OCI-LY7 (cell line): ENCODE results near the gene FNDC1. TPM values are rescaled to one million over a fixed set of nuclear protein-coding genes. Genes with fewer than 3 reads are reported as not detected.

Source experiments
- BruUV-seq: library from RNA; stranded (reverse); fragments of 400-500 nt; replicated peaks from 2 replicates; lab custom pipeline; 2021; lab: Mats Ljungman, UMichigan
- CTCF ChIA-PET: fragments of 300-600 bp; sonication (Branson Sonifier 250); formaldehyde crosslinking; loops from one replicate; lab custom pipeline; 2022; ENCODE audit warnings: antibody characterized with exemption; ENCODE audit not compliant: unreplicated experiment; lab: Charles Lee
- POLR2A ChIA-PET: fragments of 300-600 bp; sonication (Branson Sonifier 250); formaldehyde crosslinking; loops from one replicate; lab custom pipeline; 2022; ENCODE audit warnings: antibody characterized with exemption; lab: Charles Lee
- DNase-seq: peaks from one replicate; pipeline ENCODE4 v3.0.0-alpha.2; 2015; ENCODE audit warnings: low spot score
- H2AFZ ChIP-seq: fragments of 200-600 bp; sonication (generic), shearing (Covaris generic); 2 replicates; pipeline ENCODE4 v1.6.1; 2014; ENCODE audit warnings: mild to moderate bottlenecking, antibody characterized with exemption, low read length, moderate library complexity
- H3K27ac ChIP-seq: fragments of 200-600 bp; sonication (generic); 2 replicates; pipeline ENCODE4 v1.5.1; 2014; ENCODE audit warnings: mixed run types, low read depth, mild to moderate bottlenecking, moderate library complexity, low read length, inconsistent platforms; ENCODE audit not compliant: poor library complexity, severe bottlenecking
- H3K36me3 ChIP-seq: fragments of 200-600 bp; sonication (generic); 2 replicates; pipeline ENCODE4 v1.6.1; 2014; ENCODE audit warnings: mild to moderate bottlenecking, antibody characterized with exemption, low read length, moderate library complexity, mixed read lengths; ENCODE audit not compliant: insufficient read depth
- H3K4me1 ChIP-seq: fragments of 200-600 bp; sonication (generic); 2 replicates; pipeline ENCODE4 v1.5.1; 2014; ENCODE audit warnings: mild to moderate bottlenecking, low read length; ENCODE audit not compliant: insufficient read depth, poor library complexity, severe bottlenecking
- H3K4me2 ChIP-seq: fragments of 200-600 bp; sonication (generic); 2 replicates; pipeline ENCODE4 v1.6.1; 2014; ENCODE audit warnings: mild to moderate bottlenecking, low read length
- H3K4me3 ChIP-seq: fragments of 200-600 bp; sonication (generic); 2 replicates; pipeline ENCODE4 v1.5.1; 2014; ENCODE audit warnings: mild to moderate bottlenecking, low read depth, low read length; ENCODE audit not compliant: poor library complexity, severe bottlenecking
- H3K79me2 ChIP-seq: fragments of 200-600 bp; sonication (generic); 2 replicates; pipeline ENCODE4 v1.6.1; 2016; ENCODE audit warnings: low read depth, mild to moderate bottlenecking, low read length, moderate library complexity, mixed read lengths; ENCODE audit not compliant: insufficient read depth
- H3K9me2 ChIP-seq: fragments of 200-600 bp; sonication (generic); 2 replicates; pipeline ENCODE4 v1.6.1; 2016; ENCODE audit warnings: mild to moderate bottlenecking, low read length, mixed read lengths; ENCODE audit not compliant: insufficient read depth
- H3K9me3 ChIP-seq: fragments of 200-600 bp; sonication (generic); 2 replicates; pipeline ENCODE4 v1.6.1; 2014; ENCODE audit warnings: mild to moderate bottlenecking, mixed run types, low read length, mixed read lengths
- H4K20me1 ChIP-seq: fragments of 200-600 bp; sonication (generic); 2 replicates; pipeline ENCODE4 v1.6.1; 2014; ENCODE audit warnings: mild to moderate bottlenecking, antibody characterized with exemption, low read length, moderate library complexity, mixed read lengths; ENCODE audit not compliant: insufficient read depth
- CTCF ChIP-seq: fragments of 200-600 bp; sonication (generic); conservative IDR thresholded peaks from 2 replicates; pipeline ENCODE4 v1.5.1; 2014; ENCODE audit warnings: mild to moderate bottlenecking, antibody characterized with exemption, low read length, moderate library complexity, mixed read lengths
- EZH2phosphoT487 ChIP-seq: fragments of 200-600 bp; sonication (generic); IDR thresholded peaks from 2 replicates; pipeline ENCODE4 v1.6.1; 2018; ENCODE audit warnings: low read depth, borderline replicate concordance, mild to moderate bottlenecking, mixed run types, antibody characterized with exemption, low read length, moderate library complexity, mixed read lengths
- intact Hi-C: fragments of 100-400 bp; cut with micrococcal nuclease; formaldehyde crosslinking; loops from one replicate; pipeline ENCODE4 v1.10.0; 2022; ENCODE audit not compliant: unreplicated experiment
- total RNA-seq, 2 experiments: library from RNA; depleted of rRNA in 1 of 2; stranded (reverse); fragments of >200 nt in 1 of 2; shearing (Covaris generic) in 1 of 2; gene quantifications; 2 replicates each; pipeline ENCODE4 v1.2.3, GENCODE V29; 2014 to 2022

FNDC1 gene
- total RNA-seq, 2 experiments from 2014 or later: 0.16 to 19.9 TPM

- no peak overlapping the region for H3K4me2 ChIP-seq
- no peak overlapping the region for H3K27ac ChIP-seq
- H4K20me1 ChIP-seq: no peaks in the 10 kb centered on the region
- ChIA-PET CTCF (no interaction called here), POLR2A (interaction anchor here (0.6 kb wide), 1 partner anchor 71 kb away, joined by 3 read pairs; no protein-coding TSS in a partner anchor)
- no peaks in the 10 kb centered on the region for H3K79me2 ChIP-seq
- BruUV-seq: no TSS peak
- intact Hi-C loops: no loop called here
- no peak overlapping the region for H3K4me3 ChIP-seq
- no peak overlapping the region for H2AFZ ChIP-seq
- no peaks in the 10 kb centered on the region for H3K36me3 ChIP-seq
- H3K9me3 ChIP-seq: no peaks in the 10 kb centered on the region
- TF ChIP-seq EZH2phosphoT487: no peak
- TF ChIP-seq CTCF: no peak
- no peaks in the 10 kb centered on the region for H3K9me2 ChIP-seq
- no peaks in the 10 kb centered on the region for H3K4me1 ChIP-seq
- no peak for DNase-seq
These were observed 64.9 kb downstream of the FNDC1 start for GRCh38 chr6:159234102-159234553.

GRCh38 chr6:159238920-159239558 lies 69.8 kb downstream of the FNDC1 start:
- H3K9me2 ChIP-seq: no peaks in the 10 kb centered on the region
- ChIA-PET POLR2A (interaction anchor here (0.6 to 1.6 kb wide), 2 partner anchors 21 to 919 kb away, joined by 3 to 4 read pairs; no protein-coding TSS in a partner anchor), CTCF (interaction anchor here (0.6 kb wide), 1 partner anchor 408 kb away, joined by 3 read pairs; no protein-coding TSS in a partner anchor)
- H3K4me1 ChIP-seq: no peaks in the 10 kb centered on the region
- H3K4me3 ChIP-seq: no peak overlapping the region
- DNase-seq: no peak
- no peaks in the 10 kb centered on the region for H4K20me1 ChIP-seq
- H3K9me3 ChIP-seq: no peaks in the 10 kb centered on the region
- no peaks in the 10 kb centered on the region for H3K79me2 ChIP-seq
- TF ChIP-seq EZH2phosphoT487 (no peak), CTCF (no peak)
- no peak overlapping the region for H3K27ac ChIP-seq
- H3K36me3 ChIP-seq: no peaks in the 10 kb centered on the region
- no TSS peak for BruUV-seq
- intact Hi-C loops: no loop called here
- H2AFZ ChIP-seq: no peak overlapping the region
- H3K4me2 ChIP-seq: no peak overlapping the region

GRCh38 chr6:159249128-159249527 lies 79.9 kb downstream of the FNDC1 start:
- Histone ChIP-seq H2AFZ (no peak overlapping the region), H3K36me3 (no peaks in the 10 kb centered on the region), H3K27ac (no peak overlapping the region), H3K79me2 (no peaks in the 10 kb centered on the region), H4K20me1 (no peaks in the 10 kb centered on the region), H3K9me2 (no peaks in the 10 kb centered on the region), H3K9me3 (no peaks in the 10 kb centered on the region), H3K4me1 (peaks cover 4% of the 10 kb centered on the region), H3K4me3 (no peak overlapping the region), H3K4me2 (no peak overlapping the region)
- BruUV-seq: no TSS peak
- intact Hi-C loops: no loop called here
- TF ChIP-seq CTCF (no peak), EZH2phosphoT487 (no peak)
- CTCF ChIA-PET: no interaction called here
- POLR2A ChIA-PET: interaction anchor here (0.9 to 1.0 kb wide), 2 partner anchors 11 to 13 kb away, joined by 3 to 4 read pairs; no protein-coding TSS in a partner anchor
- DNase-seq: no peak
